DMS153 treated with DMSO at 0.1 percent for 48 hours (cell line): ENCODE data around the gene MCM3AP.
"Not testable (repeated sequence)": the region's sequence is repeated elsewhere in the genome, so short reads cannot be mapped to it uniquely, and the experiment has no call there.

Source experiments
- DNase-seq: peaks from one replicate; lab custom pipeline; 2025; ENCODE audit not compliant: unreplicated experiment; lab: John Stamatoyannopoulos, UW

The MCM3AP gene

DNA sequence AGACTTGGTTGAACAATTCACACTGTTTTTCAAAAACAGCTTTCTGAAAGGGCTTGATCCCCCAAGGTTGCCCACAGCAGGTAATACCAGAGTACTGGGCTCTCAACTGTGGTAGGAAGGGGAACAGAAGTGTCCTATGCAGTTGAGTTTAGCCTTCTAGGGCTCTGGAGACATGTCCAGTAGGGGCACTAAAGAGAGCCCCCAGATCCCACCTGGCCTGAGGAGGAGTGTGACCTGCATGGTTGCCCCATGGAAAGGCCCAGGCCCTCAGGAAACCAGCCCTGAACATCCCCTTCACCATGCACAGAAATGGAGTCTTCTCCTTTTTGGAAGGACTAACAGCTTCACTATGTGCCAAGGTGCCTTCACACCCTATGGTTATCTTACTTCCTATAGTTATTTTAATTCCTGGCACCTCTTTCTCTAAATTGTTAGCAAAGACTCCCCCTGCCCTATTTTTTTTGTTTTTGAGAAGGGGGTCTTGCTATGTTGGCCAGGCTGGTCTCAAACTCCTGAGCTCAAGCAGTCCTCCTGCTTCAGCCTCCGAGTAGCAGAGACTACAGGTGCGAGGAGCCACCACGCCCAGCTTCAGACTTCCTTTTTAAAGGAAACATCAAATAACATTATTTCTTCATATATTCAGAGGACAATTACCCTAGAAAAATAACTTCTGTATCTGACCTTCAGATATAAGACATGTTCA lies 40.0 kb downstream of the MCM3AP start:
- DNase-seq, result no peak

- DNase-seq, result no peak
These were observed 40.8 kb downstream of the MCM3AP start for GRCh38 chr21:46244602-46245001.

DNA sequence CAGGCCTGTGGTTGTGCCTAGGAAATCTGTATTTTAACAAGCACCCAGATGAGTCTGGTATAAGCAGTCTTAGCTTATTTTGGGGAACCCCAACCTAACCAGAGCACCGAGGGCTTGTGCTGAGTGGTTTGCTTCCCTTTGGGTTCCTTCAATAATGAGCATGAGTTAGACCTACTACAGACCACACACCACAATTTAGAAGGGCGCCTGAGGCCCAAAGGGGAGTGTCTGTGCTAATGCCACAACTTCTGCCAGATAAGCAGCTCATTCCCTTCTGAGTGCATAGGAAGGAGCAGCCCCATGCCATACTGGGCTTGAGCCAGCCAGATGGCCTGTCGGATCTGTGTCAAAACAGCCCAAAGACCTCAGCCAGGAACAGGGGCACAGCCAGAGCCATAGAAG lies 41.5 kb downstream of the MCM3AP start:
- DNase-seq, result no peak

GRCh38 chr21:46243325-46243724 lies 42.1 kb downstream of the MCM3AP start:
- DNase-seq, result no peak

- not testable (repeated sequence) for DNase-seq
These were observed 43.8 kb downstream of the MCM3AP start for GRCh38 chr21:46241577-46241976.

- no peak for DNase-seq
These were observed 45.5 kb downstream of the MCM3AP start for GRCh38 chr21:46239817-46240325.

DNA sequence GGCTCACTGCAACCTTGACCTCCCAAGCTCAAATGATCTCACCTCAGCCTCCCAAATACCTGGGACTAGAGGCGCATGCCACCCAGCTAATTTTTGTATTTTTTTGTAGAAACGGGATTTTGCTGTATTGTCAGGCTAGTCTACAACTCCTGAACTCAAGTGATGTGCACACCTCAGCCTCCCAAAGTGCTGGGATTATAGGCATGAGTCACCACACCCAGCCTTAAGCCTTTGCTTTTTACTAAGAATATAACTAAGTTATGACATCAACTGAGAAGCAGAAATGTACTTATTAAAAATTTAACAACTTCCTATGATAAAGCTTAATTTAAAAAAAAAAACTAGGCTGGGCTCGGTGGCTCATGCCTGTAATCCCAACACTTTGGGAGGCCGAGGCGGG lies 47.9 kb downstream of the MCM3AP start:
- no peak for DNase-seq

DNA sequence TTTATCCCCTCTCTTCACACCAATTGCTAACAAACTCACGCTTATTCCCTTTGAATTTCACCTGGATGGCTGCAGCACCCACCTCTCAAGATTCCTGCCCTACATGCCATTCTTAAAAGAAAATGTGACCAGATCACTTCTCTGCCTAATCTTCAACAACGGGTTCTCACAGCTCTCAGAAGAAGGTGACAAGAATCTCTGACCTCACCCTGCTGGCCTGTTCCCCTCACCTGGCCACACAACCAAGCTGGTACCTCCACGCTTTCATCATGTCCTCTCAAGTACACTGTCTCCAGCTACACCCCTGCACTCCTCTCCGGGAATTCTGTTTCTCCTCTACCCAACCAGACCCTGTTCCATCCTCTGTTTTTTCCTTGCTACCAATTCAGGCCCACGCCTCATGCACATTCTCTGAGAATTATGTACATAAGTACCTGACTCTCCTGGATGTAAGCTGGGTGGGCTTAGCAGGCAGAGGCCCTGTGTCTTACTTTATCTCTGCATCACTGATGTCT lies 50.9 kb downstream of the MCM3AP start:
- no peak for DNase-seq

GRCh38 chr21:46229923-46230260 lies 55.5 kb downstream of the MCM3AP start:
- DNase-seq, result no peak

DNA sequence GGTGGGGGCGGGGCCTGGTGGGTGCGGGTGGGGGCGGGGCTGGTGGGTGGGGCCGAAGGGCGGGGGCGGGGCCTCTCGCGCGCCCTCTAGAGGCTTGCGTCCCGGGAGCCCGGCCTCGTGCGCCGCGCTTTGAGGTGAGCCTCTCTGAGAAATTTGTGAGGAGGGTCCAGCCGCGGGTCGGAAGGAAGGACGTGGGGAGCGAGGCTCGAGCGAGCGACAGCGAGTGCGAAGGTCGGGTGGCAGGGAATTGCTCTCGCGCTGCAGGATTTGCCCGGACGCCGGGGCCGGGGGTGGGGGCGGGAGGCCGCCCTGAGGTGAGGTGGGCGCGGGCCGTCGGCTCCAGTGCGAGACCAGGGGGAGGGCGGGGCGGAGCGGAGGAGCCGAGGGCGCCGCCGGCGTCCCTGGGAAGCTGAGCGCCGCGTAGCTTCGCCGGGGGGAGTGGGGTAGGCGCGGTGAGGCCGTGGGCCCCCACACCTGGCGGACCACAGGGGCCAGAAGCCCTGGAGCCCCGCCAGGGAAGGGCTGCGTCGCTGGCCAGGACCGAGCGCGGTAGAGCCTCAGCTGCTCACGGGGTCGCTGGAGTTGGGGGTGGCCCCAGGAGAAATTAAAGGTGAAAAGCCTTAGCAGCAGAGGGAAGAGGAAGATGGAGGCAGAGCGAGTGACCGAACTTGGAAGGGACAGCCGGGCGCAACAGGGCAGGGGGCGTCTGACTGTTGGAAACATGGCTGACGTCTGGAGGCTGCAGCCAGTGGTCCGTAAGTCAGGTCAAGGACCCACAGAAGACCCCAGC lies 56.1 kb downstream of the MCM3AP start:
- DNase-seq, result peak; percentile 20

DNA sequence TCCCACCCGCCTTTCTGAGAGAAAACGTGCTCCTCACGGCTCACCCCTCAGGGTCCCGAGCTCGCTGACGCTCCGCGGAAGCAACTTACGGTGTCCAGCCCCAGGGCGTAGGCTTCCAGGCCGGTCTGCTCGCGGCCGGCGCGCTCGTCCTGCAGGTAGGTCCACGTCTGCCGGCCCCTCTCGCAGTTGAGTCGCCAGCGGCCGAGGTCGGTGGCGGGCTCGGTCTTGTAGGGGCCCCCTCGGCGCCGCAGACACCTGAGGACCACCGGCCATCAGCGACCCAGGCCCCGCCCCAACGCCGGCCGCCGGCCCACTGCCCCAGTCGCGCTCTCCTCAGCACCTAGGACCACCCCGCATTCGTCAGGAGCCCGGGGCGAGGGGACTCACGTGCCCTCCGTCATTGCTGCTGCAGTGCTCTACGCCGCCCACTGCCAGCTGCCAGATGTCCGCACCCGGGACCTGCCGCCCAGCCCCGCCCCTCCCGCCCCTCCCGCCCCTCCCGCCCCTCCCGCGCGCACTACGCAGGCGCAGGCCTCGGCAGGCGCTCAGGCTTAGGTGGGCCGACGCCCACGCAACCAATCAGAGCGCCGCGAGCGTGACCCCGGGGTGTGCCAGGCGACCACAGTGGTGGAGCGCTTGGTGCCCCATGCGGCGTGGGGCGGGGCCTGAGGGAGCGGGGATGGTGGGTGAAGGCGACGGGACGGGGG lies 56.9 kb downstream of the MCM3AP start, which contains the start of gene LSS:
Gene LSS, minus strand, starts transcription at position 430 of the 707 bp plus-strand sequence. Its CDS starts 29 bp downstream, at position 401.
- peak; percentile 88 for DNase-seq

DNA sequence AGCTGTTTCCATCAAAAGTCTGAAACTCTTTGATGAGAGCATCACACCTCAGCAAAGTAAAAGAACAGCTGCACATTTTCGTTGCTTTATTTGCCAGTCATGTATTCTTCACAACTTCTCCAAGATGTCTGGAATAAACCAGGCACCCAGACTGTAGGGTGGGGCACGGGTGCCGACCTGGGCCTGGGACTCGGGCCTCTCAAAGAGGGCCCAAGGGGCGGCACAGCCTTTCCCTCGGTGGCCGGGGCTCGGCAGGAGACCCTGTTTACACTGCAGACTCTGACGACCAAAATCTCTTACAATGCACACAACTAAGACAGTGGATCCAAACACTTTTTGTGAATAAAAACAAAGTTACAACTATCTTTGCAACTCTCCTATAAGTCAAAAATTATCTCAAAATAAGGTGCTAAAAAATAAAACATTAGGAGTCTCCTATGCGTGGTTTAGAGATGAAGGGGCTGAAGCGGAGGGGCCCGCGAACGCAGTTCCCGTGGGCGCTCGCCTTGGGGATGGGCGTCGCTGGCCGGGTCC lies 57.5 kb downstream of the MCM3AP start:
- no peak for DNase-seq

GRCh38 chr21:46226920-46227599 lies 58.4 kb downstream of the MCM3AP start:
- DNase-seq, result no peak

DNA sequence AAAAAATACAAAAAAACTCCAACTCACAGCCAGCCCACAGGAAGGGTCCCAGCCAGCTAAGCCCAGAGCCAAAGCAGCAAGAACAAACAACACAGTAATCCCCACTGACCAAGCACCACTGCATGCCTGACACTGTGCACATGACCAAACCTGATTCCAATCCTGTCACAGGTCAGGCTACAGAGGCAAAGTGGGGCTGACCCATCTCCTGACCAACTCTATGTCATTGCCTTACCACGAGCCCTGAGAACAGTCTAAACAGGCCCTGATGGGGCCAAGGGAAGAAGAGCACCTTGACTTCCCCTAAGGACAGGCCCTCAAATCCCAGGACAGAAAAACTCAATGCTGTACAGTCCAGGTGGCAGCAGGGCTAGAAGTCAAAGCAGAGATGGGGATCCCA lies 59.3 kb downstream of the MCM3AP start:
- no peak for DNase-seq

DNA sequence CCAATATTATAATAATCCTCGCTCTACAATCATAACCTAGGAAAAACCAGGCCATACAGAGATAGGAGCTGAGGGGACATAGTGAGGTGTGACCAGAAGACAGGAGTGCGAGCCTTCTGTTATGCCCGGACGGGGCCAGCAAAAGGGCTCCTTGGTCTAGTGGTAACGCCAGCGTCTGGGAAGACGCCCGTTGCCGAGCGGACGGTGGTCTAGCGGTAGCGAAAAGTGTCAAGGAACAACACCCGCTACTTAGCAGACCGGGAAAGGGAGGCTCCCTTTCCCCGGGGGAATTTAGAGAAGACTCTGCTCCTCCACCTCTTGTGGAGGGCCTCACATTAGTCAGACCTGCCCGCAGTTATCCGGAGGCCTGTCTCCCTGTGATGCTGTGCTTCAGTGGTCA lies 61.8 kb downstream of the MCM3AP start:
- DNase-seq, result not testable (repeated sequence)

DNA sequence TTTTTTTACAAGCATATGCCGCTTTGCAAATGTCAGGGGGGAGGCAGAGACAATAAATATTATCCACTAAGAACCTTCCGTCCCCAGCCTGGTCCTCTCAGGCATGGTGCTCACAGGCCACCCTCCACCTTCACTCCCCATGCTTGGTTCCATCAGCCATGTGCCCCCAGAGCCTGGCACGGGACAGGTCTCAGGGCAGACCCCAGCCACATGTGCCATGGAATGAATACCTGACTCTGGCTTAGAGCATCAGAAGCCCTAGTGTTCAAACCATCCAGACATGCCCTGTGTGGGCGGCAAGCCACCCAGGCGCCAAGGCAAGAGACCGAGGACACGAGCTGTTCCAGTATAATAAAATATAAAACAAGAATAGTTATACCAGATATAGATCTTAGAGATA lies 62.2 kb downstream of the MCM3AP start:
- DNase-seq, result no peak

- no peak for DNase-seq
These were observed 62.8 kb downstream of the MCM3AP start for GRCh38 chr21:46222436-46223116.

- no peak for DNase-seq
These were observed 63.6 kb downstream of the MCM3AP start for GRCh38 chr21:46221664-46222435.

GRCh38 chr21:46220847-46221246 lies 64.6 kb downstream of the MCM3AP start:
- no peak for DNase-seq
